Measurements from ENCODE around the gene GMDS. TPM values are rescaled to one million over a fixed set of nuclear protein-coding genes. Genes with fewer than 3 reads are reported as not detected.

GMDS gene
- total and polyA plus RNA-seq, 7 donors: 2.8 to 6.6 (median 4.7) TPM

DNA sequence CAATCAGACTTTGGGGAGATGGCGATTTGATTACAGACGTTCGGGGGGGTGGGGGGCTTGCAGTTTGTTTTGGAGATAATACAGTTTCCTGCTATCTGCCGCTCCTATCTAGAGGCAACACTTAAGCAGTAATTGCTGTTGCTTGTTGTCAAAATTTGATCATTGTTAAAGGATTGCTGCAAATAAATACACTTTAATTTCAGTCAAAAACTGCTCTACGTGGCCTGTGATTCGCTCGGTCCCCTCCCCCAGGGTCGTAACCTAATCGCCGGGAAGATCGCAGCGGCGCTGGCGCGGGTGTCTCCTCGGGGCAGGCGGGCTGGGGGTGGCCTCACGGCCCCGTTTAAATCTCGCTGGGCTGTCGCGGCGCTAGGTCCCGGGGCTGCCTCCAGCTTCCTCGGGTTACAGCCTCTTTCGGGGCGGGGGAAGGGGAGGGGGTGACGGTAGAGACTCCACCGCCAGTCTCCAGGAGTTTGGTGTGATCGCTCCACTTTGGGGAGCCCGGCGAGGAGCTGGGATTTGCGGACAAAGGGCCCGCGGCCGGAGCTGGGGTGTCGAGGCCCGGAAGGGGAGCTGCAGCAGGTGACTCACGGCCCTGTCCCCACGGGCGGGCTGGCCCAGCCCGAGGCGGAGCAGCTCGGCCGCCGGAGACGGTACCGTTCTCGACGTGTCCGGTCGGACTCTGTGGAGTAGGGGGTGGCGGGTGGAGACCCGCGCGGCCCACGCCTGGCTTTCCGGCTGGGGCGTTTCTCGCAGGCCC, 631.5 kb downstream of the GMDS start:
- H3K27ac ChIP-seq: no peak overlapping the region
- WGBS, 3 donors: 9 to 12% (median 11%) methylated on average over 47 to 60 of the region's 60 CpGs
- DNase-seq (peak in 1 of 2 donors; percentile 63), ATAC-seq (peak in 2 of 4 donors; percentile 31 to 32)
- peaks cover 4% of the 10 kb centered on the region for H3K4me1 ChIP-seq
- intact Hi-C loops (cut with DNase I): no loop called here
- no peaks in the 10 kb centered on the region for H3K9me3 ChIP-seq
- H3K36me3 ChIP-seq (ENCODE audit: insufficient read depth in 1 of 2, low read depth in 1 of 2): no peaks in the 10 kb centered on the region
- peaks cover 0 to 80% (median 30%) of the 10 kb centered on the region in 3 donors for H3K27me3 ChIP-seq (ENCODE audit: insufficient read depth in 3 of 3, low read length in 2 of 3)
- H3K4me3 ChIP-seq: peak overlapping the region; percentile 78
- TF ChIP-seq, protein P1, sequence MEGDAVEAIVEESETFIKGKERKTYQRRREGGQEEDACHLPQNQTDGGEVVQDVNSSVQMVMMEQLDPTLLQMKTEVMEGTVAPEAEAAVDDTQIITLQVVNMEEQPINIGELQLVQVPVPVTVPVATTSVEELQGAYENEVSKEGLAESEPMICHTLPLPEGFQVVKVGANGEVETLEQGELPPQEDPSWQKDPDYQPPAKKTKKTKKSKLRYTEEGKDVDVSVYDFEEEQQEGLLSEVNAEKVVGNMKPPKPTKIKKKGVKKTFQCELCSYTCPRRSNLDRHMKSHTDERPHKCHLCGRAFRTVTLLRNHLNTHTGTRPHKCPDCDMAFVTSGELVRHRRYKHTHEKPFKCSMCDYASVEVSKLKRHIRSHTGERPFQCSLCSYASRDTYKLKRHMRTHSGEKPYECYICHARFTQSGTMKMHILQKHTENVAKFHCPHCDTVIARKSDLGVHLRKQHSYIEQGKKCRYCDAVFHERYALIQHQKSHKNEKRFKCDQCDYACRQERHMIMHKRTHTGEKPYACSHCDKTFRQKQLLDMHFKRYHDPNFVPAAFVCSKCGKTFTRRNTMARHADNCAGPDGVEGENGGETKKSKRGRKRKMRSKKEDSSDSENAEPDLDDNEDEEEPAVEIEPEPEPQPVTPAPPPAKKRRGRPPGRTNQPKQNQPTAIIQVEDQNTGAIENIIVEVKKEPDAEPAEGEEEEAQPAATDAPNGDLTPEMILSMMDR (IDR thresholded peaks at IDR 0.05): no peak

DNA sequence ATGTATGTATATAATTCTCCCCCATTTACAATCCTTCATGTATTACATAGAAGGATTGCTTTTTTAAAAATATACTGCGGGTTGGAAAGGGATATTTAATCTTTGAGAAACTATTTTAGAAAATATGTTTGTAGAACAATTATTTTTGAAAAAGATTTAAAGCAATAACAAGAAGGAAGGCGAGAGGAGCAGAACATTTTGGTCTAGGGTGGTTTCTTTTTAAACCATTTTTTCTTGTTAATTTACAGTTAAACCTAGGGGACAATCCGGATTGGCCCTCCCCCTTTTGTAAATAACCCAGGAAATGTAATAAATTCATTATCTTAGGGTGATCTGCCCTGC, 632.1 kb downstream of the GMDS start:
- Histone ChIP-seq H3K4me1 (peaks cover 8% of the 10 kb centered on the region), H3K4me3 (peak overlapping the region; percentile 78), H3K9me3 (no peaks in the 10 kb centered on the region), H3K27me3 (ENCODE audit: insufficient read depth in 3 of 3, low read length in 2 of 3) (peaks cover 0 to 80% (median 36%) of the 10 kb centered on the region in 3 donors), H3K27ac (no peak overlapping the region), H3K36me3 (ENCODE audit: insufficient read depth in 1 of 2, low read depth in 1 of 2) (no peaks in the 10 kb centered on the region)
- no peak for DNase-seq
- TF ChIP-seq, protein P1 (IDR thresholded peaks at IDR 0.05): no peak
- intact Hi-C loops (cut with DNase I): no loop called here
- ATAC-seq: no peak
- 32 to 43% (median 42%) methylated on average over 3 of the region's 3 CpGs for WGBS, 3 donors

DNA sequence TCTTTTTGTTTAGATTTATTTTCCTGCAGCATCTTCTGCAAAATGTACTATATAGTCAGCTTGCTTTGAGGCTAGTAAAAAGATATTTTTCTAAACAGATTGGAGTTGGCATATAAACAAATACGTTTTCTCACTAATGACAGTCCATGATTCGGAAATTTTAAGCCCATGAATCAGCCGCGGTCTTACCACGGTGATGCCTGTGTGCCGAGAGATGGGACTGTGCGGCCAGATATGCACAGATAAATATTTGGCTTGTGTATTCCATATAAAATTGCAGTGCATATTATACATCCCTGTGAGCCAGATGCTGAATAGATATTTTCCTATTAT, 632.5 kb downstream of the GMDS start:
- Histone ChIP-seq H3K27ac (no peak overlapping the region), H3K36me3 (ENCODE audit: insufficient read depth in 1 of 2, low read depth in 1 of 2) (no peaks in the 10 kb centered on the region), H3K27me3 (ENCODE audit: insufficient read depth in 3 of 3, low read length in 2 of 3) (peaks cover 0 to 80% (median 39%) of the 10 kb centered on the region in 3 donors), H3K9me3 (no peaks in the 10 kb centered on the region), H3K4me1 (peaks cover 12% of the 10 kb centered on the region), H3K4me3 (peak overlapping the region; percentile 78)
- TF ChIP-seq, protein P1 (IDR thresholded peaks at IDR 0.05): no peak
- DNase-seq (no peak), ATAC-seq (no peak)
- WGBS, 3 donors: 42 to 54% (median 49%) methylated on average over 7 of the region's 7 CpGs
- intact Hi-C loops (cut with DNase I): no loop called here

DNA sequence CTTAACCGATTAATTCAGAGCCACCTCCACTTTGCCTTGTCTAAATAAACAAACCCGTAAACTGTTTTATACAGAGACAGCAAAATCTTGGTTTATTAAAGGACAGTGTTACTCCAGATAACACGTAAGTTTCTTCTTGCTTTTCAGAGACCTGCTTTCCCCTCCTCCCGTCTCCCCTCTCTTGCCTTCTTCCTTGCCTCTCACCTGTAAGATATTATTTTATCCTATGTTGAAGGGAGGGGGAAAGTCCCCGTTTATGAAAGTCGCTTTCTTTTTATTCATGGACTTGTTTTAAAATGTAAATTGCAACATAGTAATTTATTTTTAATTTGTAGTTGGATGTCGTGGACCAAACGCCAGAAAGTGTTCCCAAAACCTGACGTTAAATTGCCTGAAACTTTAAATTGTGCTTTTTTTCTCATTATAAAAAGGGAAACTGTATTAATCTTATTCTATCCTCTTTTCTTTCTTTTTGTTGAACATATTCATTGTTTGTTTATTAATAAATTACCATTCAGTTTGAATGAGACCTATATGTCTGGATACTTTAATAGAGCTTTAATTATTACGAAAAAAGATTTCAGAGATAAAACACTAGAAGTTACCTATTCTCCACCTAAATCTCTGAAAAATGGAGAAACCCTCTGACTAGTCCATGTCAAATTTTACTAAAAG, 633.0 kb downstream of the GMDS start:
- no peaks in the 10 kb centered on the region for H3K36me3 ChIP-seq (ENCODE audit: insufficient read depth in 1 of 2, low read depth in 1 of 2)
- H3K27me3 ChIP-seq (ENCODE audit: insufficient read depth in 3 of 3, low read length in 2 of 3): peaks cover 0 to 82% (median 40%) of the 10 kb centered on the region in 3 donors
- TF ChIP-seq, protein P1 (IDR thresholded peaks at IDR 0.05): no peak
- H3K9me3 ChIP-seq: no peaks in the 10 kb centered on the region
- ATAC-seq (no peak), DNase-seq (no peak)
- peak overlapping the region; percentile 78 for H3K4me3 ChIP-seq
- peaks cover 15% of the 10 kb centered on the region for H3K4me1 ChIP-seq
- H3K27ac ChIP-seq: no peak overlapping the region
- intact Hi-C loops (cut with DNase I): no loop called here
- 45 to 47% (median 46%) methylated on average over 10 of the region's 10 CpGs for WGBS, 3 donors

Measured in psoas muscle (tissue), 8 donors.